ENCODE data around the gene PARP4.

The PARP4 gene

DNA sequence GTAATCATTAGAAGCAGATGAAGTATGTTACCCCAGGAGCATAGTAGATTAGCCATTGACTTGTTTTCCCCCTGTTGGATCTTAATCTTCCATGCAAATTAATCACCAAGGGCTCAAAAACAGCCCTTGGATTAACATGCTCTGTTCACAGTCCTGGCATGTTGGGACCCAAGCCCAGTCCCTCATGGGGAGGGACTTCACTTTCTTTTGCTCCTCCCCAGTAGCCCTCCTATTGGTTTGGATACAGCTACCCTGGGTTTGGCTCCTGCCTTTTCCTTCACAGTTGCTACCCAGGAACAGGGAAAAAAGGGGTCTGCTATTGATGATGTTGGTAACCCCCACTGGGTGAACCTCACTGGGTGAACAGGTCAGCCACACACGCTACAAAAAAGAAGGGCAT is 16.9 kb upstream of the PARP4 start:
- TF ChIP-seq TEAD4 (IDR thresholded peaks at IDR 0.05), result no peak
- TF ChIP-seq, protein P1, sequence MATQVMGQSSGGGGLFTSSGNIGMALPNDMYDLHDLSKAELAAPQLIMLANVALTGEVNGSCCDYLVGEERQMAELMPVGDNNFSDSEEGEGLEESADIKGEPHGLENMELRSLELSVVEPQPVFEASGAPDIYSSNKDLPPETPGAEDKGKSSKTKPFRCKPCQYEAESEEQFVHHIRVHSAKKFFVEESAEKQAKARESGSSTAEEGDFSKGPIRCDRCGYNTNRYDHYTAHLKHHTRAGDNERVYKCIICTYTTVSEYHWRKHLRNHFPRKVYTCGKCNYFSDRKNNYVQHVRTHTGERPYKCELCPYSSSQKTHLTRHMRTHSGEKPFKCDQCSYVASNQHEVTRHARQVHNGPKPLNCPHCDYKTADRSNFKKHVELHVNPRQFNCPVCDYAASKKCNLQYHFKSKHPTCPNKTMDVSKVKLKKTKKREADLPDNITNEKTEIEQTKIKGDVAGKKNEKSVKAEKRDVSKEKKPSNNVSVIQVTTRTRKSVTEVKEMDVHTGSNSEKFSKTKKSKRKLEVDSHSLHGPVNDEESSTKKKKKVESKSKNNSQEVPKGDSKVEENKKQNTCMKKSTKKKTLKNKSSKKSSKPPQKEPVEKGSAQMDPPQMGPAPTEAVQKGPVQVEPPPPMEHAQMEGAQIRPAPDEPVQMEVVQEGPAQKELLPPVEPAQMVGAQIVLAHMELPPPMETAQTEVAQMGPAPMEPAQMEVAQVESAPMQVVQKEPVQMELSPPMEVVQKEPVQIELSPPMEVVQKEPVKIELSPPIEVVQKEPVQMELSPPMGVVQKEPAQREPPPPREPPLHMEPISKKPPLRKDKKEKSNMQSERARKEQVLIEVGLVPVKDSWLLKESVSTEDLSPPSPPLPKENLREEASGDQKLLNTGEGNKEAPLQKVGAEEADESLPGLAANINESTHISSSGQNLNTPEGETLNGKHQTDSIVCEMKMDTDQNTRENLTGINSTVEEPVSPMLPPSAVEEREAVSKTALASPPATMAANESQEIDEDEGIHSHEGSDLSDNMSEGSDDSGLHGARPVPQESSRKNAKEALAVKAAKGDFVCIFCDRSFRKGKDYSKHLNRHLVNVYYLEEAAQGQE (IDR thresholded peaks at IDR 0.05; ENCODE audit: low read depth), result no peak
- no peak for TF ChIP-seq EGR1 (IDR thresholded peaks at IDR 0.05)
- no peak for TF ChIP-seq NFIC (IDR thresholded peaks at IDR 0.05)

DNA sequence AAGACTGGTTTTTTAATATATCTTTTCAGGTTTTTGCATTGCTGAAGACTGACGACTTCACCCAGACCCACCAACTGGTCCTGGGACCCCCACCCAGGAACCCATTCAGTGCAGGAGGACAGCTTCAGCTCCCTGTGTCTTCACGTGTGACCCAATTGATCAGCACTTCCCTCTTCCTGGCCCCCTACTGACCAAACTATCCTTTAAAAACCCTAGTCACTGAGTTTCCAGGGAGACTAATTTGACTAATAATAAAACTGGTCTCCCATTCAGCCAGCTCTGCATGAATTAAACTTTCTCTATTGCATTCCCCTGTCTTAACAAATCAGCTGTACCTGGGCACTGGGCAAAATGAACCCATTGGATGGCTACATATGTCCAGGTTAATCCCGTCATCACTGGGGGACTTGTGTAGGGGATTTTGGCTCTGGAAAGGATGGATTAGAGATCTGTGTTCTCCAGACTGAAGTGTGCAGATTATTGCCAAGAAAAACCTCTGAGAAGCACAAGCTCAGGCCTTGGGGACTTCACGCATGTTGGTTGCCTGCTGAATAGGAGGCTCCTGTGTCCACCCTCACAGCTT is 16.3 kb upstream of the PARP4 start:
- TF ChIP-seq, protein P1 (IDR thresholded peaks at IDR 0.05; ENCODE audit: low read depth), result no peak
- TF ChIP-seq FOXM1 (IDR thresholded peaks at IDR 0.05; ENCODE audit: borderline replicate concordance, low read depth), result no peak
- TF ChIP-seq NFIC (IDR thresholded peaks at IDR 0.05), result no peak
- no peak for TF ChIP-seq TEAD4 (IDR thresholded peaks at IDR 0.05)
- no peak for TF ChIP-seq RAD21 (IDR thresholded peaks at IDR 0.05; ENCODE audit: low read depth)
- no peak for TF ChIP-seq YY1 (IDR thresholded peaks at IDR 0.05; ENCODE audit: low read depth)
- no peak for TF ChIP-seq TCF12 (IDR thresholded peaks at IDR 0.05; ENCODE audit: low read depth)
- TF ChIP-seq, protein P2, sequence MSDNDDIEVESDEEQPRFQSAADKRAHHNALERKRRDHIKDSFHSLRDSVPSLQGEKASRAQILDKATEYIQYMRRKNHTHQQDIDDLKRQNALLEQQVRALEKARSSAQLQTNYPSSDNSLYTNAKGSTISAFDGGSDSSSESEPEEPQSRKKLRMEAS (IDR thresholded peaks at IDR 0.05), result no peak
- TF ChIP-seq, protein P3, sequence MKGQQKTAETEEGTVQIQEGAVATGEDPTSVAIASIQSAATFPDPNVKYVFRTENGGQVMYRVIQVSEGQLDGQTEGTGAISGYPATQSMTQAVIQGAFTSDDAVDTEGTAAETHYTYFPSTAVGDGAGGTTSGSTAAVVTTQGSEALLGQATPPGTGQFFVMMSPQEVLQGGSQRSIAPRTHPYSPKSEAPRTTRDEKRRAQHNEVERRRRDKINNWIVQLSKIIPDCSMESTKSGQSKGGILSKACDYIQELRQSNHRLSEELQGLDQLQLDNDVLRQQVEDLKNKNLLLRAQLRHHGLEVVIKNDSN (IDR thresholded peaks at IDR 0.05), result no peak
- no peak for TF ChIP-seq TAF1 (IDR thresholded peaks at IDR 0.05; ENCODE audit: low read depth)
- no peak for TF ChIP-seq CREB1 (IDR thresholded peaks at IDR 0.05; ENCODE audit: low read depth)

DNA sequence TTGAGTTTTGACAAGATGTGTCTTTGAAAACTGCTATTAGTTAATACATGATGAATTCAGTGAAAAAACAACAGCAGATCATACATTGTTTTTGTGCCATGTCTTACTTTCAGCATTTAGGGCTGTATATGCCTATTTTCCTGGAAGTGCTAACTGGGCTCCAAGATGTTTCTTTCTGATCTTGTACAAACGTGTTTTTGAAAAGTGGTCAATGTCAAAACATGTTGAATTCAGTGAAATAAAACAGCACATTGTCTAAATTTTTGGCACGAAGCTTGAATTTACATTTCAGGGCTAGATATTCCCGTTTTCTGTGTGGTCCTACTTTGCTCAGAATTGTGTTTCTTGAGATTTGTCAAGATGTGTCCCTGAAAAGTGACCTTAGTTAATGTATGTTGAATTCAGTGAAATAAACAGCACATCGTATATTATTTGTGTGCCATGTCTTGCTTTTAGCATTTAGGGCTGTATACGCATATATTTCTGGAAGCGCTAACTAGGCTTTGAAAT is 14.7 kb upstream of the PARP4 start:
- TF ChIP-seq TCF12 (IDR thresholded peaks at IDR 0.05; ENCODE audit: low read depth), result no peak
- TF ChIP-seq, protein P3 (IDR thresholded peaks at IDR 0.05), result no peak
- no peak for TF ChIP-seq TEAD4 (IDR thresholded peaks at IDR 0.05)
- TF ChIP-seq TAF1 (IDR thresholded peaks at IDR 0.05; ENCODE audit: low read depth), result no peak
- TF ChIP-seq RAD21 (IDR thresholded peaks at IDR 0.05; ENCODE audit: low read depth), result no peak
- TF ChIP-seq CREB1 (IDR thresholded peaks at IDR 0.05; ENCODE audit: low read depth), result no peak
- TF ChIP-seq ZBTB7A (IDR thresholded peaks at IDR 0.05; ENCODE audit: low read depth), result no peak
- no peak for TF ChIP-seq NFIC (IDR thresholded peaks at IDR 0.05)
- TF ChIP-seq FOXM1 (IDR thresholded peaks at IDR 0.05; ENCODE audit: borderline replicate concordance, low read depth), result no peak
- TF ChIP-seq YY1 (IDR thresholded peaks at IDR 0.05; ENCODE audit: low read depth), result no peak
- no peak for TF ChIP-seq CEBPB (IDR thresholded peaks at IDR 0.05)
- TF ChIP-seq, protein P1 (IDR thresholded peaks at IDR 0.05; ENCODE audit: low read depth), result no peak

DNA sequence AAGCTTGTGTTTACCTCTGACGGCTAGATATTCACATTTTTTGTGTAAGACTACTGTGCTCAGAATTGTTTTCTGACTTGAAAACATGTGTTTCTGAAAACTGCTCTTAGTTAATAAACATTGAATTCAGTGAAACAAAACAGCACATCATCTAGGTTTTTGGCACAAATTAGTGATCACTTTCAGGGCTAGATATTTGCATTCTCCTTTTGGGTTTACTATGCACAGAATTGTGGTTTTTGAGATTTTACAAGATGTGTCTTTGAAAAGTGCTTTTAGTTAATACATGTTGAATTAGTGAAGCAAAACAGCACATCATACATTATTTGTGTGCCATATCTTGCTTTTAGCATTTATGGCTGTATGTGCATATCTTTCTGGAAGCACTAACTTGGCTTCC is 8.2 kb upstream of the PARP4 start:
- no peak for TF ChIP-seq TEAD4 (IDR thresholded peaks at IDR 0.05)
- no peak for TF ChIP-seq RAD21 (IDR thresholded peaks at IDR 0.05; ENCODE audit: low read depth)

DNA sequence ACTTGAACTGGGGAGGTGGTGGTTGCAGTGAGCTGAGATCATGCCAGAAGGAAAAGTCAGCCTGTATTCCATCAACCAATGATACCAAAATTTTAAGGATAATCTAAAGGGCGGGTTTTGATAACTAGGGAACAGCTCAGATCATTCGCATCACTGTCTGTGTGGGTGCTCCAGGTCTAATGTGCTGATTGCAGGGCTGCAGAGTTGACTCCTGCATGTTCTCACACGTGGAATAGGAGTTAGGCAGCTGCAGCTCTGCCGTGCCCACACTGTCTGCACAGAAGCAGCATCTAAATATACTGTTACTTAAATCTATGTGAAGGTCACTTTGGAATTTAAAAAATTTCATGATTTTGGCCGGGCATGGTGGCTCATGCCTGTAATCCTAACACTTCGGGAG is 4.3 kb upstream of the PARP4 start:
- TF ChIP-seq CREB1 (IDR thresholded peaks at IDR 0.05; ENCODE audit: low read depth), result no peak
- TF ChIP-seq, protein P2 (IDR thresholded peaks at IDR 0.05), result no peak
- no peak for TF ChIP-seq ZBTB7A (IDR thresholded peaks at IDR 0.05; ENCODE audit: low read depth)
- TF ChIP-seq RAD21 (IDR thresholded peaks at IDR 0.05; ENCODE audit: low read depth), result no peak
- TF ChIP-seq EP300 (IDR thresholded peaks at IDR 0.05; ENCODE audit: borderline replicate concordance), result no peak
- TF ChIP-seq TAF1 (IDR thresholded peaks at IDR 0.05; ENCODE audit: low read depth), result no peak
- TF ChIP-seq, protein P1 (IDR thresholded peaks at IDR 0.05; ENCODE audit: low read depth), result no peak
- no peak for TF ChIP-seq EGR1 (IDR thresholded peaks at IDR 0.05)
- no peak for TF ChIP-seq NFIC (IDR thresholded peaks at IDR 0.05)
- TF ChIP-seq, protein P3 (IDR thresholded peaks at IDR 0.05), result no peak
- TF ChIP-seq YY1 (IDR thresholded peaks at IDR 0.05; ENCODE audit: low read depth), result no peak
- no peak for TF ChIP-seq CEBPB (IDR thresholded peaks at IDR 0.05)
- TF ChIP-seq FOXM1 (IDR thresholded peaks at IDR 0.05; ENCODE audit: borderline replicate concordance, low read depth), result no peak
- TF ChIP-seq TCF12 (IDR thresholded peaks at IDR 0.05; ENCODE audit: low read depth), result no peak
- TF ChIP-seq TEAD4 (IDR thresholded peaks at IDR 0.05), result no peak

All from Ishikawa (cell line).